Activated CD4-positive, alpha-beta T cell treated with anti-CD3 and anti-CD28 coated beads, Interleukin-2, amount 10 ng/mL, durations not matched to agents 24 days and 14 days (primary cell): ENCODE measurements around the gene VEZT. TPM values are rescaled to one million over a fixed set of nuclear protein-coding genes. Genes with fewer than 3 reads are reported as not detected.

ENCODE experiments used
- DNase-seq: peaks from one replicate; pipeline ENCODE4 v3.0.0; 2022
- H3K27ac Mint-ChIP-seq: one replicate; pipeline ENCODE4 v1.8.0; 2022; ENCODE audit warnings: mild to moderate bottlenecking, mixed read lengths
- H3K27me3 Mint-ChIP-seq: one replicate; pipeline ENCODE4 v1.8.0; 2022; ENCODE audit warnings: mixed read lengths
- H3K36me3 Mint-ChIP-seq: one replicate; pipeline ENCODE4 v1.8.0; 2022; ENCODE audit warnings: low read depth, mild to moderate bottlenecking, mixed read lengths
- H3K4me1 Mint-ChIP-seq: one replicate; pipeline ENCODE4 v1.8.0; 2021; ENCODE audit warnings: mixed read lengths
- H3K4me3 Mint-ChIP-seq: one replicate; pipeline ENCODE4 v1.8.0; 2022; ENCODE audit warnings: mild to moderate bottlenecking, moderate library complexity, mixed read lengths
- H3K9me3 Mint-ChIP-seq: one replicate; pipeline ENCODE4 v1.8.0; 2021; ENCODE audit warnings: mixed read lengths
- intact Hi-C: fragments of 100-400 bp; cut with micrococcal nuclease; formaldehyde crosslinking; loops from one replicate; pipeline ENCODE4 v1.15.1; 2023
- total RNA-seq: library from RNA; stranded (reverse); gene quantifications from 2 replicates; pipeline ENCODE4 v1.2.3, GENCODE V29; 2022

VEZT gene
- total RNA-seq, 1 donor from 2014 or later, result 57.7 TPM

GRCh38 chr12:95205016-95205624, 12.5 kb upstream of the VEZT start:
- intact Hi-C loops, result no loop called here
- Mint-ChIP-seq H3K9me3 (no peaks in the 10 kb centered on the region), H3K27me3 (peaks cover 4% of the 10 kb centered on the region), H3K4me1 (peaks cover 15% of the 10 kb centered on the region), H3K4me3 (no peak overlapping the region), H3K36me3 (no peaks in the 10 kb centered on the region), H3K27ac (no peak overlapping the region)
- DNase-seq, result no peak

- H3K36me3 Mint-ChIP-seq, result no peaks in the 10 kb centered on the region
- H3K27ac Mint-ChIP-seq, result no peak overlapping the region
- no peak overlapping the region for H3K4me3 Mint-ChIP-seq
- intact Hi-C loops, result no loop called here
- peaks cover 10% of the 10 kb centered on the region for H3K4me1 Mint-ChIP-seq
- no peak for DNase-seq
- H3K27me3 Mint-ChIP-seq, result peaks cover 6% of the 10 kb centered on the region
- H3K9me3 Mint-ChIP-seq, result no peaks in the 10 kb centered on the region
Observed at GRCh38 chr12:95205685-95206084, 11.9 kb upstream of the VEZT start.

GRCh38 chr12:95206916-95207315, 10.7 kb upstream of the VEZT start:
- Mint-ChIP-seq H3K4me3 (no peak overlapping the region), H3K27ac (no peak overlapping the region), H3K4me1 (peaks cover 7% of the 10 kb centered on the region), H3K9me3 (no peaks in the 10 kb centered on the region), H3K36me3 (no peaks in the 10 kb centered on the region), H3K27me3 (peaks cover 9% of the 10 kb centered on the region)
- intact Hi-C loops, result no loop called here
- no peak for DNase-seq

- no peak for DNase-seq
- Mint-ChIP-seq H3K4me1 (peaks cover 7% of the 10 kb centered on the region), H3K4me3 (no peak overlapping the region), H3K27me3 (peaks cover 9% of the 10 kb centered on the region), H3K36me3 (no peaks in the 10 kb centered on the region), H3K9me3 (no peaks in the 10 kb centered on the region), H3K27ac (no peak overlapping the region)
- intact Hi-C loops, result no loop called here
Observed at GRCh38 chr12:95207407-95207806, 10.2 kb upstream of the VEZT start.

GRCh38 chr12:95208678-95209077, 8.9 kb upstream of the VEZT start:
- Mint-ChIP-seq H3K9me3 (no peaks in the 10 kb centered on the region), H3K4me1 (peaks cover 5% of the 10 kb centered on the region), H3K27ac (no peak overlapping the region), H3K4me3 (no peak overlapping the region), H3K27me3 (peaks cover 9% of the 10 kb centered on the region), H3K36me3 (no peaks in the 10 kb centered on the region)
- DNase-seq, result no peak
- intact Hi-C loops, result no loop called here

GRCh38 chr12:95212586-95212985, 5.0 kb upstream of the VEZT start:
- H3K36me3 Mint-ChIP-seq, result peaks cover under 1% of the 10 kb centered on the region
- no peaks in the 10 kb centered on the region for H3K9me3 Mint-ChIP-seq
- H3K27ac Mint-ChIP-seq, result no peak overlapping the region
- H3K4me1 Mint-ChIP-seq, result peaks cover 8% of the 10 kb centered on the region
- no peak for DNase-seq
- no peak overlapping the region for H3K4me3 Mint-ChIP-seq
- intact Hi-C loops, result no loop called here
- H3K27me3 Mint-ChIP-seq, result peaks cover 24% of the 10 kb centered on the region

GRCh38 chr12:95213119-95213518, 4.5 kb upstream of the VEZT start:
- intact Hi-C loops, result no loop called here

GRCh38 chr12:95213928-95214327, 3.7 kb upstream of the VEZT start:
- DNase-seq, result no peak
- Mint-ChIP-seq H3K9me3 (no peaks in the 10 kb centered on the region), H3K36me3 (peaks cover 3% of the 10 kb centered on the region), H3K27me3 (peaks cover 24% of the 10 kb centered on the region), H3K4me3 (no peak overlapping the region), H3K4me1 (peaks cover 13% of the 10 kb centered on the region), H3K27ac (no peak overlapping the region)
- intact Hi-C loops, result no loop called here

More at GRCh38 chr12:95213119-95213518, 4.5 kb upstream of the VEZT start:
- peaks cover 1% of the 10 kb centered on the region for H3K36me3 Mint-ChIP-seq
- no peaks in the 10 kb centered on the region for H3K9me3 Mint-ChIP-seq
- peaks cover 24% of the 10 kb centered on the region for H3K27me3 Mint-ChIP-seq
- no peak for DNase-seq
- no peak overlapping the region for H3K27ac Mint-ChIP-seq
- peaks cover 8% of the 10 kb centered on the region for H3K4me1 Mint-ChIP-seq
- H3K4me3 Mint-ChIP-seq, result no peak overlapping the region

- Mint-ChIP-seq H3K9me3 (no peaks in the 10 kb centered on the region), H3K4me1 (peaks cover 15% of the 10 kb centered on the region), H3K4me3 (no peak overlapping the region), H3K36me3 (peaks cover 4% of the 10 kb centered on the region), H3K27ac (no peak overlapping the region), H3K27me3 (peaks cover 22% of the 10 kb centered on the region)
- no peak for DNase-seq
- intact Hi-C loops, result no loop called here
Observed at GRCh38 chr12:95214466-95214865, 3.1 kb upstream of the VEZT start.

- intact Hi-C loops, result loop anchor here (1.0 to 5.0 kb wide), 7 partner anchors 99 to 981 kb away; partner anchors contain the start of genes LTA4H, NDUFA12, NR2C1 and SNRPF
- Mint-ChIP-seq H3K4me1 (peaks cover 22% of the 10 kb centered on the region), H3K27ac (no peak overlapping the region), H3K9me3 (no peaks in the 10 kb centered on the region), H3K27me3 (peaks cover 15% of the 10 kb centered on the region), H3K36me3 (peaks cover 10% of the 10 kb centered on the region), H3K4me3 (peak overlapping the region; percentile 89)
- DNase-seq, result no peak
Observed at GRCh38 chr12:95215949-95216348, 1.7 kb upstream of the VEZT start.

GRCh38 chr12:95216711-95217376, 763 bp upstream of the VEZT start:
- DNase-seq, result no peak
- Mint-ChIP-seq H3K4me1 (peaks cover 24% of the 10 kb centered on the region), H3K27ac (peak overlapping the region; percentile 59), H3K4me3 (peak overlapping the region; percentile 89), H3K27me3 (peaks cover 15% of the 10 kb centered on the region), H3K36me3 (peaks cover 10% of the 10 kb centered on the region), H3K9me3 (no peaks in the 10 kb centered on the region)
- intact Hi-C loops, result loop anchor here (1.0 to 5.0 kb wide), 11 partner anchors 23 to 1009 kb away; partner anchors contain the start of genes LTA4H, METAP2, NDUFA12 and NR2C1

- H3K27me3 Mint-ChIP-seq, result peaks cover 15% of the 10 kb centered on the region
- no peaks in the 10 kb centered on the region for H3K9me3 Mint-ChIP-seq
- DNase-seq, result peak; percentile 81
Observed at GRCh38 chr12:95218150-95219133, 835 bp downstream of the VEZT start.

GRCh38 chr12:95220190-95220589, 2.6 kb downstream of the VEZT start:
- Mint-ChIP-seq H3K36me3 (peaks cover 21% of the 10 kb centered on the region), H3K4me1 (peaks cover 32% of the 10 kb centered on the region), H3K27ac (no peak overlapping the region), H3K4me3 (no peak overlapping the region), H3K9me3 (no peaks in the 10 kb centered on the region), H3K27me3 (peaks cover 11% of the 10 kb centered on the region)
- no peak for DNase-seq
- intact Hi-C loops, result no loop called here

More at GRCh38 chr12:95218150-95219133, 835 bp downstream of the VEZT start:
- peaks cover 24% of the 10 kb centered on the region for H3K4me1 Mint-ChIP-seq
- intact Hi-C loops, result loop anchor here (2.0 to 5.0 kb wide), 4 partner anchors 314 to 979 kb away; partner anchors contain the start of gene LTA4H
- peaks cover 10% of the 10 kb centered on the region for H3K36me3 Mint-ChIP-seq
- H3K27ac Mint-ChIP-seq, result peak overlapping the region; percentile 95
- H3K4me3 Mint-ChIP-seq, result peak overlapping the region; percentile 89
